ENCODE measurements around the gene PNMT.

Gene PNMT

GRCh38 chr17:39653316-39653661 is 15.0 kb upstream of the PNMT start (continued):
- TF ChIP-seq TSHZ1 (tag by site-specific recombination; IDR thresholded peaks at IDR 0.05; ENCODE audit: borderline replicate concordance): no peak
- no peak for TF ChIP-seq ZSCAN18 (tag by site-specific recombination; IDR thresholded peaks at IDR 0.05)
- no peak for TF ChIP-seq ZNF121 (tag by site-specific recombination; IDR thresholded peaks at IDR 0.05)
- TF ChIP-seq PATZ1 (tag by site-specific recombination; IDR thresholded peaks at IDR 0.05): 0 out of 2 replicates have a peak, but pooled peaks have one; percentile 14
- TF ChIP-seq ZNF132 (tag by site-specific recombination; IDR thresholded peaks at IDR 0.05; ENCODE audit: borderline replicate concordance): no peak
- TF ChIP-seq GLIS2 (tag by site-specific recombination; IDR thresholded peaks at IDR 0.05): no peak
- TF ChIP-seq ZFHX2 (tag by site-specific recombination; conservative IDR thresholded peaks at IDR 0.05): peak; percentile 7; the same call in 1 of the 2 replicates

- CTCF ChIA-PET: interaction anchor here (0.5 to 11.9 kb wide), 37 partner anchors 10 to 462 kb away, joined by 3 to 220 read pairs (median 4); partner anchors contain the start of genes ERBB2, MIEN1, PNMT and PPP1R1B
- POLR2A ChIA-PET: interaction anchor here (0.6 to 1.7 kb wide), 10 partner anchors 10 to 327 kb away, joined by 3 to 6 read pairs (median 4); partner anchors contain the start of genes ERBB2, GSDMB, PGAP3 and PSMD3
- Histone ChIP-seq H3K4me1 (ENCODE audit: control insufficient read depth, insufficient read depth, low read length) (peaks cover 2% of the 10 kb centered on the region; the same call in 1 of the 2 replicates), H3K9me3 (ENCODE audit: control insufficient read depth, insufficient read depth, low read depth, low read length) (no peaks in the 10 kb centered on the region), H3K4me3 (ENCODE audit: low read depth, low read length) (no peak overlapping the region), H3K27ac (ENCODE audit: extremely low read depth, low read depth, low read length) (no peak overlapping the region), H3K36me3 (ENCODE audit: control insufficient read depth in 2 of 2, insufficient read depth in 1 of 2, low read length in 2 of 2) (peaks cover 0 to 29% of the 10 kb centered on the region in 2 experiments; a peak in 2 of 3 replicates)
- TF ChIP-seq SCRT1 (tag by site-specific recombination; IDR thresholded peaks at IDR 0.05; ENCODE audit: borderline replicate concordance) (peak; percentile 69; the same call in 1 of the 2 replicates), SCRT2 (tag by site-specific recombination; IDR thresholded peaks at IDR 0.05) (peak; percentile 79), KLF1 (tag by site-specific recombination; IDR thresholded peaks at IDR 0.05) (0 out of 2 replicates have a peak, but pooled peaks have one; percentile 0), ZFP3 (tag by site-specific recombination; IDR thresholded peaks at IDR 0.05; ENCODE audit: low read depth) (no peak), ZNF580 (tag by site-specific recombination; IDR thresholded peaks at IDR 0.05) (peak; percentile 87), ZNF518A (tag by site-specific recombination; conservative IDR thresholded peaks at IDR 0.05; ENCODE audit: low read depth) (no peak), ZNF24 (tag by site-specific recombination; IDR thresholded peaks at IDR 0.05) (peak; percentile 91), CTCF (tag by site-specific recombination; IDR thresholded peaks at IDR 0.05) (peak; percentile 64), GLIS2 (tag by site-specific recombination; IDR thresholded peaks at IDR 0.05) (no peak), ZNF449 (tag by site-specific recombination; IDR thresholded peaks at IDR 0.05) (no peak)
These were observed 14.5 kb upstream of the PNMT start for GRCh38 chr17:39653662-39654331.
